NCI-H1092 treated with DMSO at 0.1 percent for 48 hours (cell line): ENCODE measurements around the gene TMEM30B.
"Not testable (repeated sequence)": the region's sequence is repeated elsewhere in the genome, so short reads cannot be mapped to it uniquely, and the experiment has no call there.

Experiments used
- DNase-seq: peaks from one replicate; lab custom pipeline; 2025; lab: John Stamatoyannopoulos, UW

TMEM30B gene

DNA sequence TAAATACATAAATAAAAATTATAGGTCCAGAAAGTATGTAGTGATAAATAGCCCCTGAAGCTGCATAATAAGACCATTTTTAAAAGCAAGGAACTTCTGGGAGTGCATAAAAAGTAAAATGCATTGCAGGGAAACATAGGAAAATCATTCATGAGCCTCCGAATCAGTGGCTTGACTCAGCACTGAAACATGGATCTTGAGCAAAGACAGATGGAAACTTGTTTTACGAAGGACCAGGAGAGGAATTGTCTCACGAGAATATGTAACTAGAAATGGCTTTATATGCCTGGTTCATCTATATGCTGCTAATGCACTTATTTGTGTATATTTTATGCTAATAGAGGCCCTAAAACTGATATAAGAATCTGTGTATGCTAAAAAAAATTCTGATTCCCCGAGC, 14.7 kb downstream of the TMEM30B start:
- no peak for DNase-seq

- DNase-seq = no peak
Observed at GRCh38 chr14:61264651-61265050, 16.5 kb downstream of the TMEM30B start.

- DNase-seq = peak; percentile 91
Observed at GRCh38 chr14:61264010-61264571, 17.0 kb downstream of the TMEM30B start.

GRCh38 chr14:61262082-61262481, 19.1 kb downstream of the TMEM30B start:
- no peak for DNase-seq

- no peak for DNase-seq
Observed at GRCh38 chr14:61260939-61261776, 20.0 kb downstream of the TMEM30B start.

GRCh38 chr14:61258985-61259384, 22.2 kb downstream of the TMEM30B start:
- DNase-seq = no peak

DNA sequence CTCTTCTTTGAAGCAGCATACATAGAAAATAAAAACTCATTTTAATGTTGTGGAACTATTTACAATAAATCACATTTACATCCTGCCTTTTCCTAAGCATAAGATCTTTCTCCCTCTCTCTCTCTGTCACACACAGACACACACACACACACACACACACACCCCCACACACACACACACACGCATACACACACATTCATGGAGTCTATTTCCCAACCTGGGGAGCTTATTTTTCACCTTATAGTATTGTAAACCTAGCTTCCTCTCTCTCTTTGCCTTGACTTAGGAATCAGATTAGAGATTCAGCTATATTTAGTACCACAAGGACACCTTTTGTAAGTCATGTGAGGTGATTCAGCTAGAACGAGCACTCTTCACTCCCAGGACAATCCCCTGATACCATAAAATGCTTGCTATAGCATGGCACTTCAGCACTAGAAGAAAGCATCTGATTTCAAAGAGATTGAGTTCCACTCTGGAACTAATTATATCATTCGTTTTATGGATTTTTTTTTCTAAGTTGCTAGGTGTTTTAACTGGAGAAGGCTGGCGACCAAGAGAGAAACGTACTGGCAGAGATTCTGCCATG, 23.6 kb downstream of the TMEM30B start:
- DNase-seq = peak; percentile 81

GRCh38 chr14:61256826-61257468, 24.2 kb downstream of the TMEM30B start:
- no peak for DNase-seq

GRCh38 chr14:61255968-61256367, 25.2 kb downstream of the TMEM30B start:
- DNase-seq = no peak

DNA sequence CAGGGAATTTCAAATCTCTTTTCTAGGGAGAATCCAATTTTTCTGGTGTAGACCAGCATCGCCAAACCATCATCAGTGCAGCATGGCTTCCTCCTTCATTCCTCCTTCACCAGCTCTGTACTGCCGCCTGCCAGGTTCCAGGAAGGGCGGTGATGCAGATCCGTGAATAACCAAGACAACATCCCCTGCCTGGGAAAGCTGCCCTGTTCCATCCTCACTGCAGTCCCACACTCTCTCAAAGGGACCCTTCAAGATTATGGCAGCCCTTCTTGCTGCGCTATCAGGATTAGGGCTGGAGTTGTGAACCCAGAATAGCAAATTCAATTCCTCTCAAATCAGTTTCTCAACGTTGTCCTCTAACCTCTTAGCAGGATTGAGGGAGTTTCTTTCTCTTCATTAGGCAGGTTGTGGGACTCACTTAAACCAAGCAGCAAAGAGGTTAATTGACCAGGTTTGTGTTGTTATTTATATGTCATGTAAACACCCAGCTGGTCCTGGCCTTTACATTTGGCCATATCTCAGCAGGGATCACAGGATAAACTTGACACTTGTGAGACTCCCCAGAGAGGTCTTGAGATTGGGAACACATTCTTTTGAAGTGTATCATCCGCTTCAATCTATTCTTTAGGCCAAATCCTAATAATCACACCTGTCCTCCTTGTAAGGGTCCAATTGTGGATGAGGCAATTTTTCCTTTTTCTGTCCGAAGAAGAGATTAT, 26.2 kb downstream of the TMEM30B start:
- no peak for DNase-seq

DNA sequence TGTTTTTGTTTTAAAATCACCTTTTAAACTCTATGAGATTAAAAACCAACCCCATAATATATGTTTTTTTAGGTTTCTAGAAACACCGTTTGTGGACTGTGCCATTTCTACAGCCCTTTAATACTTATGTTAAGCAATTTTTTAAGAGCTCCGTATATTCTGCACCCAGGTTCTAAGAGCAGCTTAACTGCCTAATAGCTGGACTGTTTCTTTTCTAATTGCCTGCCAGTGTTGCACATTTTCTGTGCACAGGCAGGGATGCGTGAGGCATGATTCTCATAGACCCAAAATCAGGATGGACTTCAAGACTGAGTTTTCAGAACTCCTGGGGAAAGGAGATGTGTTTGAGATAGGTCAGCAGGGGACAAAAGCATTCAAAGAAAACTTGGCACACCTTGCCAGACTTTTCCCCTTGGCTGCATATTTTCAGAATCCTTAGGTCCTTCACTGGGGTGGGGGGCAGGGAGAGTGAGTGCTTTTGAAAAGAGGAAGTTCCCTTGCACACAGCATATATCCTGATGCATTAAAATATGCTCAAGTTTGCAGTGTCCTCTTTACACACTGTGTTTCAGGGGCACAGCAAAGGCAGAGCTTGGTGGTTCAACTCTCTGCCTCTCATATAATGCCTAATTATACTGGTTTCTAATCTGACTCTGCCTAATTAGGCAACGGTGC, 27.9 kb downstream of the TMEM30B start:
- no peak for DNase-seq

DNA sequence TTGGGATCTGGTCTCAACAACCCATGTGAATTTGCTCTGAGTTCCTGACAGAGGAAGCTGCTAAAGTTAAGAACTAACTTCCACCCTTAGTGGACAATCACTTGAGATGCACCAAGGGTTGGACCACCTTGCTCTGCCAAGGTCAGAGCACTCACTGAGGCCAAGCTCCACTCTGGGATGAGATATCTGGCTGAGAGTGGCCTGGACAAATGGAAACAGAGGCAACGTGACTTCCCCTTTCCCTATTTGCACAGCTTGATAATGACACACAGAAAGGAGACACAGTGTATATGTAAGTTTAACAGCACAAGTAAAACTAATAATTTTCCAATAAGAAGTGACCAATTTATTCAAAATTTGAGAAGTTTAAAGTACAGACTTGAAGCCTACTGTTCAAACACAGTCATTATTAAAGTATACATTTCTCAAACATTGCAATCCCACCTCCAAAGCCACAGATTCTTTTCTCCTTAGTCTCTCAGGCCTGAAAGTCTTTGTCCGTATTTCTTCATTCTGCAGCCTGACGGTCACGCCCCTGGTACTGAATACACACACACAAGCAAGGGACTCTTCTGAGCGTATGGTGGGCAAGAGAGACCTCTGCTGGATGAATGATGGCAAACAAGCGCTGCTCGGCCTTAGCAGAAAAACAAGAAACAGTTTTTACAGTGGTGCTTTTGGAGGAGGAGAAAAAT, 28.6 kb downstream of the TMEM30B start:
- peak; percentile 94 for DNase-seq

DNA sequence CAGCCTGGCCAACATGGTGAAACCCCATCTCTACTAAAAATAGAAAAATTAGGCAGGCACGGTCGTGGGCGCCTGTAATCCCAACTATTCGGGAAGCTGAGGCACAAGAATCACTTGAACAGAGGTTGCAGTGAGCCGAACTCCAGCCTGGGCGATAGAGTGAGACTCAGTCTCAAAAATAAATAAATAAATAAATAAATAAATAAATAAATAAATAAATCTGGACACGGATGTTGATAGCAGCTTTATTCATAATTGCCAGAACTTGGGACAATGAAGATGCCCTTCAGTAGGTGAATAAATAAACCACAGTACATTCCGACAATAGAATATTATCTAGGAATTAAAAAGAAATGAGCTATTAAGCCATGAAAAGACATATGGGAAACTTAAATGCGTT, 31.1 kb downstream of the TMEM30B start:
- DNase-seq = no peak

DNA sequence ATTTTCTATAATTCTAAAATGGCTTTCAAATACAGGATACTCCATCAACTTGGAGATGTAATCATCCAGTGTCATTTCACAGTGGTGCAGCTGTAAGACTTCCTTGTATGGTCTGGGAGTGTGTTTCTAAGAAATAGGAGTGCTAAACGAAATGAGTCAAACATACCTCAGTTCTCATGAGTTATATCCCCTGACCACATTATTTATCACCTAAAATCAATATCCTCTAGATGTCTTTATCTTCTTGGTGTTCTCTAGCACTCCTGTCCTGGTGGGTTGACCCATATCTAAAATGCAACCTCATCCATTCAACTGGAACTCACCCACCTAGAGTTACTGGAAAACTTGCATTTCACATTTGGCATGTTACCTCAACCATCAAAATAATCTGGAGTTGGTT, 33.2 kb downstream of the TMEM30B start:
- DNase-seq = no peak

DNA sequence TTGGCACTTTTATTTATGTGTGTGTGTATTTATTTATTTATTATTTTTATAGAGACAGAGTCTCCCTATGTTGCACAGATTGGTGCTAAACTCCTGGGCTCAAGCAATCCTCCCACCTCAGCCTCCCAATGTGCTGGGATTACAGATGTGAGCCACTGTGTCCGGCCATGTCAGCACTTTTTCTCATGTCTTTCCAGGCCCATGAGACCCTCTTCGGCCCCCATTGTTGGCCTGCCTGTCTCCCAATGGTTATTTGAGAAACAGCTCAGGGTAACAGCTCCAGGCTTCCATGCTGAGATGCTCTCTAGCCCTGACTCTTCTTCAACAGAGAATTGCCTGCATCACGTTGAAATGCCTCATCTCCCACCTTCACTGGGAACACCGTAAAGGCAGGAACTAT, 34.4 kb downstream of the TMEM30B start:
- no peak for DNase-seq

DNA sequence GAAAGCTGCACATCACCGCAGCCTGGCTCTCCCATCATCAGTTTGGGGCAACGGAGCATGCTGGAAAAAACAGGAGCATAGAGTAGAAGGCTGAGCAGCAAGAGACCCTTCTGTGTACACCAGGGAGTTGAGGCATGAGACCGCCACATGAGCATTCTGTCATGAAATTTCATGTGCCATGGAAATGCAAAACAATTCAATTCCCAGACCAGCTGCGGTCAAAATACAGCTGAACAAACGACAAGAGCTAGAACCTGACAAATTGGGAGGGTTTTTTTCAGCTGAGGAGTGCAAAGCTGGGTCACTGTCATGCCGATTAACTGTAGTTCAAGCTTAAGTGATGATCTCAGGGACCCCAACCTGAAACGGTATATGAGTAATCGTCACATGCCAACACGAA, 37.1 kb downstream of the TMEM30B start:
- no peak for DNase-seq

- DNase-seq = no peak
Observed at GRCh38 chr14:61240206-61240605, 40.9 kb downstream of the TMEM30B start.

DNA sequence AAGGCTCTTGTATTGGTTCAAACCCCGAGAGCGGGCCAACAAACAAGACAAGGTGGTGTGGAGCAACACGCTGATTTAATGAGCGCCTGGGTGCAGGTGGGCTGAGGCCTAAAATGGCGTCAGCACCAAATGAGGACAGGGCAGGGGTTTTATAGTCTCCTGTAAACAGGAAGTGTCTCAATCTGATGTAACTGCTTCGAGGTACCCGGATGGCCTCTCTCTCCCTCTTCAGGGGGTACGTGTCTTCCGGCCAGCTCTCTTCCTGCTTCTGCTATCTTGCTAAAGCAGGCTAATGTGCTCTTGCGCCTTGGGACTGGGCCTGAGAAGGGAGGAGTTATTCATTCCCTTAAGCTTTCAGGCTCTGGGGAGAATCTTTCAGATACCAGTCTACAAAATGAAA, 41.9 kb downstream of the TMEM30B start:
- DNase-seq = not testable (repeated sequence)

GRCh38 chr14:61238611-61239245, 42.4 kb downstream of the TMEM30B start:
- no peak for DNase-seq

DNA sequence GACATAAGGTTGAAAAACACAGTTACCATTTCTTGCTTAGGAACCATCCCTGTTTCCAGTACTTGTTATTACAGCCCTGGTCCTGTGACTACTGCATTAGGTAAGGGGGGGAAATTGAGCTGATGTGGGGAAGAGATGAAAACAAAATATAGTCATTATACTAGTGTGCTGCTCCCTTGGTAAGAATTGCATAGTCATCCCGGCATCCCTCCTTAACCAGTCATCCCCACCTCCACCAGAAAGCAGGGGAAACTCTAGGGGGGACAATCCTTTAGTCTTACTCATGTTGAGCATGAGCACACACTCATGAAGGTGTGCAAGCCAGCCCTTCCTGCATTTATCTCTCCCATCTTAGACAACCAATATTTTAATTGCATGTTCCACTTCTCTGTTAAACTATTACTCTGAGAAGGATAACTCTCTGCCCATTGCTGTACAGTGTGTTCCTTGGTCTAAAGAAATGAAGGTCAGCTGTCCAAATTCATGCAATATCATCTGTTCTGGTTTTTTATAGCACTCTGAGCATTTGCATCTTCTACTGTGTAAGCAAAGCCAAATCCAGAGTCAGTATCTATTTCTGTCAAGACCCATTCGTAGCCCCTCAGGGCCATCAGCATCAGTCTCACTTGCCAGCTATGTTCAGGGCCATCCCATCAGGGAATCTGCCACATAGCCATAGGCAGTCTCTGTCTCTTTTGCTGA, 46.8 kb downstream of the TMEM30B start:
- DNase-seq = no peak
